Mesenchymal stem cell (in vitro differentiated cells and primary cell): ENCODE data around the gene TRAF3.

ENCODE experiments used
- DNase-seq: peaks from one replicate; pipeline ENCODE4 v3.0.0-alpha.2; 2013
- H2AFZ ChIP-seq: one replicate; pipeline ENCODE4 v1.6.1; 2013; ENCODE audit warnings: low read depth, mild to moderate bottlenecking, control low read depth, inconsistent platforms, low read length, moderate library complexity
- H2AK5ac ChIP-seq: 2 replicates; pipeline ENCODE4 v1.6.1; 2013; ENCODE audit warnings: low read length, moderate library complexity, mild to moderate bottlenecking, inconsistent platforms; ENCODE audit not compliant: severe bottlenecking
- H2BK120ac ChIP-seq: one replicate; pipeline ENCODE4 v1.6.1; 2013; ENCODE audit warnings: low read depth, mild to moderate bottlenecking, inconsistent platforms, low read length, moderate library complexity
- H2BK12ac ChIP-seq, 2 experiments: one replicate each; pipeline ENCODE4 v1.6.1; 2013; ENCODE audit warnings: inconsistent platforms in 2 of 2, low read length in 2 of 2, mild to moderate bottlenecking in 2 of 2, moderate library complexity in 2 of 2, control low read depth in 1 of 2
- H2BK15ac ChIP-seq: one replicate; pipeline ENCODE4 v1.6.1; 2013; ENCODE audit warnings: mild to moderate bottlenecking, low read depth, inconsistent platforms; ENCODE audit not compliant: poor library complexity, severe bottlenecking
- H2BK5ac ChIP-seq: 2 replicates; pipeline ENCODE4 v1.6.1; 2013; ENCODE audit warnings: low read depth, mild to moderate bottlenecking, low read length, control low read depth, inconsistent platforms; ENCODE audit not compliant: poor library complexity, severe bottlenecking
- H3K14ac ChIP-seq, 2 experiments: one replicate each; pipeline ENCODE4 v1.6.1; 2013; ENCODE audit warnings: inconsistent platforms in 2 of 2, low read length in 2 of 2, control low read depth in 1 of 2, mild to moderate bottlenecking in 1 of 2, moderate library complexity in 1 of 2
- H3K18ac ChIP-seq, 2 experiments: one replicate each; pipeline ENCODE4 v1.6.1; 2013; ENCODE audit warnings: inconsistent platforms in 2 of 2, low read length in 2 of 2, control low read depth in 1 of 2, low read depth in 1 of 2, mild to moderate bottlenecking in 1 of 2
- H3K23ac ChIP-seq, 2 experiments: one replicate each; pipeline ENCODE4 v1.6.1; 2013; ENCODE audit warnings: inconsistent platforms in 2 of 2, low read length in 2 of 2, mild to moderate bottlenecking in 2 of 2, moderate library complexity in 2 of 2, control low read depth in 1 of 2
- H3K27ac ChIP-seq: 2 replicates; pipeline ENCODE4 v1.5.1; 2013; ENCODE audit warnings: mild to moderate bottlenecking, moderate library complexity, low read length, control low read depth, inconsistent platforms; ENCODE audit not compliant: poor library complexity, severe bottlenecking
- H3K27me3 ChIP-seq, 2 experiments: 2 replicates each; pipeline versions ENCODE4 v1.6.1 to v1.7.0; 2013; ENCODE audit warnings: low read length in 2 of 2, mild to moderate bottlenecking in 2 of 2, moderate library complexity in 2 of 2, control low read depth in 1 of 2, inconsistent platforms in 1 of 2; ENCODE audit not compliant: control insufficient read depth in 1 of 2, insufficient read depth in 1 of 2
- H3K36me3 ChIP-seq, 2 experiments: 2 replicates each; pipeline versions ENCODE4 v1.6.1 to v1.7.0; 2013; ENCODE audit warnings: low read length in 2 of 2, control low read depth in 1 of 2, inconsistent platforms in 1 of 2, low read depth in 1 of 2, mild to moderate bottlenecking in 1 of 2; ENCODE audit not compliant: insufficient read depth in 2 of 2, control insufficient read depth in 1 of 2
- H3K4ac ChIP-seq, 2 experiments: one replicate each; pipeline ENCODE4 v1.6.1; 2013; ENCODE audit warnings: inconsistent platforms in 2 of 2, low read length in 2 of 2, mild to moderate bottlenecking in 2 of 2, moderate library complexity in 2 of 2, control low read depth in 1 of 2, low read depth in 1 of 2
- H3K4me1 ChIP-seq: 2 replicates; pipeline ENCODE4 v1.6.1; 2013; ENCODE audit warnings: low read depth, low read length, control low read depth; ENCODE audit not compliant: control insufficient read depth, insufficient read depth
- H3K4me2 ChIP-seq: 2 replicates; pipeline ENCODE4 v1.6.1; 2013; ENCODE audit warnings: low read length, mild to moderate bottlenecking, inconsistent platforms; ENCODE audit not compliant: poor library complexity, severe bottlenecking
- H3K4me3 ChIP-seq, 2 experiments: 2 replicates each; pipeline versions ENCODE4 v1.5.1 to v1.7.0; 2013; ENCODE audit warnings: low read length in 2 of 2, mild to moderate bottlenecking in 2 of 2, control low read depth in 1 of 2, low read depth in 1 of 2; ENCODE audit not compliant: insufficient read depth in 1 of 2
- H3K79me1 ChIP-seq: replicated peaks from 2 replicates; pipeline ENCODE4 v1.6.1; 2013; ENCODE audit warnings: mild to moderate bottlenecking, control low read depth, low read length, inconsistent platforms; ENCODE audit not compliant: poor library complexity, severe bottlenecking
- H3K9ac ChIP-seq: 2 replicates; pipeline ENCODE4 v1.7.0; 2013; ENCODE audit warnings: mild to moderate bottlenecking, low read length, moderate library complexity
- H3K9me3 ChIP-seq: 2 replicates; pipeline ENCODE4 v1.7.0; 2013; ENCODE audit warnings: mild to moderate bottlenecking, low read length; ENCODE audit not compliant: control insufficient read depth
- H4K8ac ChIP-seq: one replicate; pipeline ENCODE4 v1.6.1; 2013; ENCODE audit warnings: inconsistent platforms, mild to moderate bottlenecking, low read length, moderate library complexity
- H4K91ac ChIP-seq: one replicate; pipeline ENCODE4 v1.6.1; 2013; ENCODE audit warnings: mild to moderate bottlenecking, low read length, inconsistent platforms
- WGBS: methylation state at CpG from one replicate; pipeline ENCODE4 v1.1.7; 2013; ENCODE audit warnings: mixed read lengths; 5-methylcytosine and 5-hydroxymethylcytosine counted together

TRAF3 gene

DNA sequence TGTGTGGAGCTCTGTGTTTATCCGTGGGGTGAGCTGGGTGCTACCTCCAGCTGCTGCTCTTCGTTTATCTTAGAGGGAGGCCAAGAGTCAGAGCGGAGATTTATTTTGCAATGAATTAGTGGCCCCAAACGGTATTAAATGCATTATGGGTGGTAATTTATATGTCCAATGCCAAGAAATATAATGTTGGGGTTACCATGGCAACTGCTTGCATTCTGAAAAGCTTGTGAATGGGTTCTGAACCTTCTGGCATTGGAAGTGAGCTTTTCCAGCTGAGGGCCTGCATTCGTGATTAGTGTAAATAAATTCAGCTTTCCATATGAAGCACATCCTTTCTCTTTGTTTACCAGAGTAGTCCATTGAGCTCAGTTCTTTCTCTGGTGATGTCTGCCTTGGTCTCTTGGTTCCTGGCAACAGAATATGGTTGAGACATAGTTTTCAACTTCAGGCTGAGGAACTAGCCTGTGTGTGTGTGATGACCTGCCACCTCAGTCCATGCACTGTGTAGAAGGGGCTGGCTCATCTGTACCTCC lies 51.8 kb downstream of the TRAF3 start:
- Histone ChIP-seq H3K79me1 (peaks cover 48% of the 10 kb centered on the region), H2BK120ac (no peak overlapping the region), H2BK5ac (no peak overlapping the region), H3K9ac (no peak overlapping the region), H3K36me3 (peaks cover 9 to 22% of the 10 kb centered on the region in 2 experiments), H3K27ac (no peak overlapping the region), H2BK15ac (no peak overlapping the region), H3K14ac (no peak overlapping the region), H3K4me2 (no peak overlapping the region), H2AFZ (no peak overlapping the region), H3K4me1 (peaks cover 9% of the 10 kb centered on the region), H4K91ac (no peak overlapping the region), H3K27me3 (no peaks in the 10 kb centered on the region), H4K8ac (no peak overlapping the region), H3K4me3 (no peak overlapping the region), H3K23ac (no peak overlapping the region), H3K18ac (peak overlapping the region in 1 of 2 experiments; percentile 58), H2AK5ac (no peak overlapping the region), H3K4ac (no peak overlapping the region), H2BK12ac (peak overlapping the region in 1 of 2 experiments; percentile 37), H3K9me3 (no peaks in the 10 kb centered on the region)
- peak; percentile 83 for DNase-seq
- 55% methylated on average over 4 of the region's 5 CpGs for WGBS

DNA sequence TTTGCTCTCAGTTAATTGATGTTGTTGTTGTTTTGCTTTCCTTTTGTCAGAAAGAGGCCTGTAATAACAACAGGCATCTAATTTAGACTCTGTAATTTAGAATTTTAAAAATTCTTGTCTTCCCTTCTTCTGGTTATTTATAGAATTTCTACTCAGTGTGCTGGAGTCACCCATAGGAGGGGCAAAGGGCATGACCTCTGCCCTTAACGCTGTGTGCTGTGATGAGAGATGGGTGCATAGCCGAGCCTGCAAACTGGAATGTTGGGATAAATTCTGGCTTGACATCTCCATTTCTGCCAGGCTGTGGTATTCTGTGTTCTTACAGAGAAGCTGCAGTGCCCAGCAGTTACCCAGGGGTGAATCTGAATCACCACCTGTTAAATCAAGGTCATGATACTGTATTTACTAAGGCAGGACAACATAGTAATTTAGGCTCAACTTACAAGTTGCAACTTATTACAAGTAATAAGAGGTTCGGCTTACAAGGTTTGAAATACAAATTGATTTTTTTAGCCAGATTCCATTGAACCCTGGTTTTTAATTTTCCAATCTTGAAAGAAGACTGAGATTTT lies 53.3 kb downstream of the TRAF3 start:
- H3K79me1 ChIP-seq = peaks cover 39% of the 10 kb centered on the region
- H3K4me3 ChIP-seq = no peak overlapping the region
- no peak overlapping the region for H3K4ac ChIP-seq
- H2BK120ac ChIP-seq = no peak overlapping the region
- no peak overlapping the region for H2BK5ac ChIP-seq
- no peak overlapping the region for H2BK12ac ChIP-seq
- H3K4me1 ChIP-seq = peaks cover 2% of the 10 kb centered on the region
- H4K91ac ChIP-seq = no peak overlapping the region
- no peak overlapping the region for H3K18ac ChIP-seq
- H3K36me3 ChIP-seq = peaks cover 11 to 16% of the 10 kb centered on the region in 2 experiments
- no peak for DNase-seq
- no peak overlapping the region for H3K4me2 ChIP-seq
- no peak overlapping the region for H3K27ac ChIP-seq
- H2AFZ ChIP-seq = no peak overlapping the region
- no peak overlapping the region for H3K9ac ChIP-seq
- no peak overlapping the region for H3K23ac ChIP-seq
- no peak overlapping the region for H3K14ac ChIP-seq
- 62% methylated on average over 3 of the region's 3 CpGs for WGBS
- no peaks in the 10 kb centered on the region for H3K27me3 ChIP-seq
- H2BK15ac ChIP-seq = no peak overlapping the region
- peak overlapping the region; percentile 43 for H4K8ac ChIP-seq
- H2AK5ac ChIP-seq = no peak overlapping the region
- no peaks in the 10 kb centered on the region for H3K9me3 ChIP-seq

DNA sequence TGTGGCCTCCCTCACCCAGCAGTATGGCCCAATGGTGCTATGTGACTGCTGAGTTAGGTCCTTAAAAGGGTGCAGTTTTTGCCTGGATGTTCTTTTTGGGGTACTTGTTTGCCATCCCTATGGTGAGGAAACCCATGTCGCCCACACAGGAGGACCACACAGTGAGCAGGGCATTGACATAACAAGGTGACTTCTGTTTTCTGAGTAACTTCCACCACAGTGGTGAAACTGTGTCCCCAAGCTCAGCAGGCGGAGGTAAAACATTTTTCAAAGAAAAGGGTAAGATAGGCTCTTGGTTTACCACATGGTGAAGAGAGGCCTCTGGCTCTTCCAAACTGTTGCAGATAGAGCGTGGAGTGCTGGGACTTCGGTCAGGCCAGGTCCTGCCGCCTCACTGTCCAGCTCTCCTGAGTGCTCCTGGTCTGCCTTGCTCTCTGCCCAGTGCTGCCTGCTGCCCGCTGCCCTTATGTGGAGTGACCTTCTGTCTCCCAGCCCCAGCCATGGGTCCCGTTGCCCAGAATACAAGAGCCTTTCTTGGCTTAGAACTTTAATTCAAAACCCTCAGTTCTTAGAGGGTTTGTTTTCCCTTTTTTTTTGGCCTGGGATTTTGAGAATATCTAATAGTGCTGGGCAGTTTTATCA lies 54.0 kb downstream of the TRAF3 start:
- Histone ChIP-seq H2BK12ac (no peak overlapping the region), H3K27ac (no peak overlapping the region), H3K4ac (no peak overlapping the region), H3K18ac (peak overlapping the region in 1 of 2 experiments; percentile 24), H3K4me2 (no peak overlapping the region), H4K8ac (peak overlapping the region; percentile 67), H3K14ac (no peak overlapping the region), H3K9me3 (no peaks in the 10 kb centered on the region), H3K23ac (no peak overlapping the region), H2BK5ac (no peak overlapping the region), H3K36me3 (peaks cover 11 to 13% of the 10 kb centered on the region in 2 experiments), H3K9ac (no peak overlapping the region), H2BK15ac (peak overlapping the region; percentile 46), H3K27me3 (no peaks in the 10 kb centered on the region), H2AK5ac (no peak overlapping the region), H3K4me3 (no peak overlapping the region), H3K4me1 (peaks cover 6% of the 10 kb centered on the region), H4K91ac (peak overlapping the region; percentile 54), H2AFZ (no peak overlapping the region), H2BK120ac (peak overlapping the region; percentile 55), H3K79me1 (peaks cover 36% of the 10 kb centered on the region)
- WGBS = over 99% methylated on average over 6 of the region's 7 CpGs
- no peak for DNase-seq

DNA sequence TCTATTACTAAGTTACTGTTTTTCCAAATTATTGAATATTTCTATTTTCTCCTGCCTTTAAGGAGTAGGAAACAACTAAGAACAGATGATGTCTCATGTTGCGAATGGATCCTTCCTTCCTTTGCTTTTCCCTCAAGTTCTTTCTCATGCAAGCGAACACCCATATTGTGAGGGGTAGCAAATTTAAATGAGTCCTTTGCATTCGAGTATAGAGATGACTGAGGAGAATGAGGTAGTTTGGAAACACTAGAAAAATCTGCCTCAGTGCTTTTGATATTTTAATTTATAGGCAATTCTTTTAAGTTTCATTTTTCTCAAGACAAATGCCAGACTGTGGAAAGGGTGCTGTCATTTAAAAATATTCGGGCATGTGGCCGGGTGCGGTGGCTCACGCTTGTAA lies 56.1 kb downstream of the TRAF3 start:
- no peak overlapping the region for H3K14ac ChIP-seq
- 93% methylated on average over 5 of the region's 7 CpGs for WGBS
- H3K27me3 ChIP-seq = no peaks in the 10 kb centered on the region
- no peak overlapping the region for H2BK120ac ChIP-seq
- no peak overlapping the region for H3K23ac ChIP-seq
- no peak overlapping the region for H2BK5ac ChIP-seq
- no peak overlapping the region for H4K8ac ChIP-seq
- H2AFZ ChIP-seq = no peak overlapping the region
- no peak overlapping the region for H3K4me3 ChIP-seq
- DNase-seq = no peak
- H2BK12ac ChIP-seq = no peak overlapping the region
- H3K9ac ChIP-seq = no peak overlapping the region
- peaks cover 23% of the 10 kb centered on the region for H3K79me1 ChIP-seq
- H3K4me1 ChIP-seq = peaks cover 3% of the 10 kb centered on the region
- no peak overlapping the region for H3K4ac ChIP-seq
- no peak overlapping the region for H2AK5ac ChIP-seq
- no peak overlapping the region for H3K18ac ChIP-seq
- no peak overlapping the region for H3K27ac ChIP-seq
- H3K36me3 ChIP-seq = peaks cover 8 to 11% of the 10 kb centered on the region in 2 experiments
- no peak overlapping the region for H3K4me2 ChIP-seq
- H3K9me3 ChIP-seq = no peaks in the 10 kb centered on the region
- H4K91ac ChIP-seq = no peak overlapping the region
- H2BK15ac ChIP-seq = no peak overlapping the region
